H1 (cell line): ENCODE results near the gene KRT76. TPM values are rescaled to one million over a fixed set of nuclear protein-coding genes. Genes with fewer than 3 reads are reported as not detected.

ENCODE experiments used
- CTCF ChIA-PET: fragments of 300-600 bp; sonication (Branson Sonifier 250); formaldehyde crosslinking; loops from one replicate; lab custom pipeline; 2021; ENCODE audit not compliant: partially characterized antibody; lab: Charles Lee
- POLR2A ChIA-PET: fragments of 300-600 bp; sonication (Branson Sonifier 250); formaldehyde crosslinking; loops from one replicate; lab custom pipeline; 2021; ENCODE audit warnings: inconsistent platforms; ENCODE audit not compliant: partially characterized antibody; lab: Charles Lee
- DNase-seq, 2 experiments: peaks; one replicate each; pipeline versions ENCODE4 v3.0.0 to v3.0.0-alpha.2; 2010 to 2022; ENCODE audit warnings: low spot score in 2 of 2, low read depth in 1 of 2, mixed read lengths in 1 of 2
- FAIRE-seq: peaks from 2 replicates; lab custom pipeline; 2011; peaks lifted over from hg19 to GRCh38; lab: Jason Lieb, UNC
- H2AFZ ChIP-seq: 2 replicates; pipeline ENCODE4 v1.8.1; 2012; ENCODE audit warnings: low read length, inconsistent platforms
- H2AK5ac ChIP-seq: 2 replicates; pipeline ENCODE4 v1.6.1; 2013; ENCODE audit warnings: low read depth, low read length
- H2BK120ac ChIP-seq: replicated peaks from 2 replicates; pipeline ENCODE3; 2013; ENCODE audit warnings: low read depth, low read length, inconsistent platforms
- H2BK12ac ChIP-seq: 2 replicates; pipeline ENCODE4 v1.6.1; 2013; ENCODE audit warnings: low read depth, low read length
- H2BK15ac ChIP-seq: 2 replicates; pipeline ENCODE4 v1.6.1; 2013; ENCODE audit warnings: low read length
- H2BK20ac ChIP-seq: 2 replicates; pipeline ENCODE4 v1.6.1; 2013; ENCODE audit warnings: low read length
- H2BK5ac ChIP-seq: 2 replicates; pipeline ENCODE4 v1.6.1; 2013; ENCODE audit warnings: low read depth, low read length
- H3K14ac ChIP-seq: 2 replicates; pipeline ENCODE4 v1.6.1; 2013; ENCODE audit warnings: inconsistent platforms; ENCODE audit not compliant: insufficient read length
- H3K18ac ChIP-seq: 2 replicates; pipeline ENCODE4 v1.6.1; 2013; ENCODE audit warnings: low read length; ENCODE audit errors: extremely low read depth
- H3K23ac ChIP-seq: 2 replicates; pipeline ENCODE4 v1.6.1; 2013; ENCODE audit warnings: inconsistent platforms; ENCODE audit not compliant: insufficient read length
- H3K23me2 ChIP-seq: 2 replicates; pipeline ENCODE4 v1.6.1; 2013; ENCODE audit warnings: low read depth, low read length
- H3K27ac ChIP-seq: 2 replicates; pipeline ENCODE4 v1.6.1; 2011; ENCODE audit warnings: low read depth, low read length, inconsistent platforms
- H3K27me3 ChIP-seq, 4 experiments: replicated peaks in 1 of 4; 1 replicate in 1 of 4; 2 replicates in 3 of 4; pipeline versions ENCODE4 v1.6.1 to v1.8.1; 2011 to 2013; ENCODE audit warnings: low read length in 3 of 4, mild to moderate bottlenecking in 3 of 4, inconsistent platforms in 2 of 4, mixed read lengths in 2 of 4, moderate library complexity in 1 of 4; ENCODE audit not compliant: control insufficient read depth in 3 of 4, insufficient read depth in 3 of 4; ENCODE audit errors: extremely low read depth in 1 of 4
- H3K36me3 ChIP-seq, 4 experiments: 2 replicates each; pipeline versions ENCODE4 v1.6.1 to v1.8.1; 2011 to 2013; ENCODE audit warnings: mild to moderate bottlenecking in 4 of 4, low read length in 3 of 4, moderate library complexity in 2 of 4, control low read depth in 1 of 4, inconsistent platforms in 1 of 4; ENCODE audit not compliant: insufficient read depth in 4 of 4, control insufficient read depth in 2 of 4
- H3K4ac ChIP-seq: replicated peaks from 2 replicates; pipeline ENCODE3; 2013; ENCODE audit warnings: low read length, low read depth, mixed read lengths, inconsistent platforms; ENCODE audit not compliant: insufficient read length
- H3K4me1 ChIP-seq, 4 experiments: replicated peaks in 1 of 4; 1 replicate in 1 of 4; 2 replicates in 3 of 4; pipeline versions ENCODE4 v1.6.1 to v1.8.1; 2011 to 2013; ENCODE audit warnings: low read length in 3 of 4, inconsistent platforms in 2 of 4, mixed read lengths in 1 of 4; ENCODE audit not compliant: insufficient read depth in 4 of 4, control insufficient read depth in 3 of 4
- H3K4me2 ChIP-seq, 2 experiments: 2 replicates each; pipeline versions ENCODE4 v1.6.1 to v1.8.1; 2011 to 2013; ENCODE audit warnings: low read depth in 2 of 2, low read length in 2 of 2, control low read depth in 1 of 2, inconsistent platforms in 1 of 2, mild to moderate bottlenecking in 1 of 2; ENCODE audit not compliant: insufficient read depth in 1 of 2
- H3K4me3 ChIP-seq, 4 experiments: fragments of 200-600, 300-600 bp in 1 of 4; sonication (generic), shearing (Covaris generic), sonication (Bioruptor Twin) in 1 of 4; 2 replicates each; pipeline versions ENCODE4 v1.5.1 to v1.8.1; 2011 to 2016; ENCODE audit warnings: low read length in 4 of 4, low read depth in 3 of 4, control low read depth in 2 of 4, inconsistent platforms in 2 of 4, mild to moderate bottlenecking in 2 of 4, mixed read lengths in 1 of 4, moderate library complexity in 1 of 4; ENCODE audit not compliant: insufficient read depth in 2 of 4; ENCODE audit errors: extremely low read depth in 1 of 4
- H3K56ac ChIP-seq: replicated peaks from 2 replicates; pipeline ENCODE3; 2013; ENCODE audit warnings: low read depth, mild to moderate bottlenecking, mixed read lengths, low read length, inconsistent platforms; ENCODE audit not compliant: insufficient read length
- H3K79me1 ChIP-seq: 2 replicates; pipeline ENCODE4 v1.6.1; 2013; ENCODE audit warnings: low read depth, low read length, control low read depth
- H3K79me2 ChIP-seq, 2 experiments: 2 replicates each; pipeline versions ENCODE4 v1.6.1 to v1.8.1; 2012 to 2013; ENCODE audit warnings: low read length in 2 of 2, mild to moderate bottlenecking in 2 of 2, inconsistent platforms in 1 of 2; ENCODE audit not compliant: insufficient read depth in 2 of 2, control insufficient read depth in 1 of 2
- H3K9ac ChIP-seq, 4 experiments: replicated peaks in 1 of 4; 1 replicate in 1 of 4; 2 replicates in 3 of 4; pipeline versions ENCODE4 v1.6.1 to v1.8.1; 2011 to 2013; ENCODE audit warnings: low read depth in 3 of 4, low read length in 3 of 4, control low read depth in 2 of 4, mild to moderate bottlenecking in 2 of 4, moderate library complexity in 2 of 4, inconsistent platforms in 1 of 4; ENCODE audit errors: extremely low read depth in 1 of 4
- H3K9me3 ChIP-seq, 2 experiments: 2 replicates each; pipeline versions ENCODE4 v1.6.1 to v1.8.1; 2012 to 2013; ENCODE audit warnings: mild to moderate bottlenecking in 2 of 2, moderate library complexity in 2 of 2, control low read depth in 1 of 2, inconsistent platforms in 1 of 2, low read depth in 1 of 2, low read length in 1 of 2, mixed read lengths in 1 of 2; ENCODE audit not compliant: insufficient read depth in 2 of 2
- H4K20me1 ChIP-seq, 2 experiments: replicated peaks in 1 of 2; 2 replicates each; pipeline versions ENCODE3 to v1.8.1; 2011 to 2013; ENCODE audit warnings: inconsistent platforms in 2 of 2, low read length in 2 of 2, mild to moderate bottlenecking in 1 of 2; ENCODE audit not compliant: insufficient read depth in 2 of 2, control insufficient read depth in 1 of 2
- H4K5ac ChIP-seq: 2 replicates; pipeline ENCODE4 v1.6.1; 2013; ENCODE audit warnings: low read length, low read depth, mixed read lengths, inconsistent platforms; ENCODE audit not compliant: insufficient read length
- H4K8ac ChIP-seq: 2 replicates; pipeline ENCODE4 v1.8.0; 2013; ENCODE audit warnings: mild to moderate bottlenecking, moderate library complexity, low read length, inconsistent platforms; ENCODE audit not compliant: insufficient read depth; ENCODE audit errors: extremely low read depth
- H4K91ac ChIP-seq: replicated peaks from 2 replicates; pipeline ENCODE3; 2013; ENCODE audit warnings: low read length, mixed read lengths, inconsistent platforms; ENCODE audit not compliant: insufficient read length
- ASH2L ChIP-seq: fragments of 200-600, 300-600 bp; sonication (generic); IDR thresholded peaks from one replicate; pipeline ENCODE4 v1.7.1; 2017; ENCODE audit warnings: low read length
- CTBP2 ChIP-seq: IDR thresholded peaks from 2 replicates; pipeline ENCODE4 v1.7.0; 2011; ENCODE audit warnings: borderline replicate concordance, mild to moderate bottlenecking, moderate library complexity, mixed read lengths, low read length; ENCODE audit not compliant: insufficient read depth, insufficient read length
- PHF8 ChIP-seq: fragments of 200-600 bp; sonication (generic); conservative IDR thresholded peaks from 2 replicates; pipeline ENCODE4 v1.7.1; 2012; ENCODE audit warnings: low read depth, mild to moderate bottlenecking, inconsistent platforms, low read length, moderate library complexity
- SP2 ChIP-seq: IDR thresholded peaks from 2 replicates; pipeline ENCODE4 v1.6.1; 2012; ENCODE audit warnings: mild to moderate bottlenecking, low read length, inconsistent platforms
- SP4 ChIP-seq: IDR thresholded peaks from 2 replicates; pipeline ENCODE4 v1.6.1; 2012; ENCODE audit warnings: low read length, inconsistent platforms
- WGBS, 2 experiments: shearing (Covaris generic) in 1 of 2; methylation state at CpG; one replicate each; pipeline versions ENCODE4 v1.1.6 to v1.1.7; 2013 to 2015; ENCODE audit warnings: low lambda C conversion rate in 2 of 2, mixed read lengths in 2 of 2, inconsistent platforms in 1 of 2, low coverage in 1 of 2, missing lambda C conversion rate in 1 of 2; ENCODE audit not compliant: insufficient replicate concordance in 2 of 2, insufficient coverage in 1 of 2, insufficient read length in 1 of 2; ENCODE audit errors: extremely low coverage in 1 of 2, missing lambda C conversion rate in 1 of 2; 5-methylcytosine and 5-hydroxymethylcytosine counted together
- polyA plus RNA-seq, 7 experiments: library from polyadenylated mRNA; depleted of rRNA in 3 of 7; stranded (reverse) in 5 of 7; unstranded in 2 of 7; fragments of >200 nt in 5 of 7; fragments of 200-250 nt in 2 of 7; gene quantifications; 1 replicate in 5 of 7; 2 replicates in 1 of 7; 4 replicates in 1 of 7; pipeline versions ENCODE4 v1.2.1 to v1.2.3, GENCODE V29; 2011 to 2013; ENCODE audit warnings: missing spikeins in 2 of 7, mixed read lengths in 2 of 7
- total RNA-seq: library from RNA; stranded (reverse); fragmentation: NEBNext Ultra II Directional; extraction: Animal tissue kit (Norgen Biotek cat#: 25700); gene quantifications from 2 replicates; pipeline ENCODE4 v1.2.1, GENCODE V29; 2021

The KRT76 gene
- total and polyA plus RNA-seq, 2 of the 8 experiments (the other 6 are each of a cell fraction or from before 2014, with no cell fraction given), result not detected

- H3K9me3 ChIP-seq, result no peaks in the 10 kb centered on the region
- H2BK15ac ChIP-seq, result no peak overlapping the region
- H3K4ac ChIP-seq, result no peak overlapping the region
- no peak overlapping the region for H3K23ac ChIP-seq
- DNase-seq, result no peak
- no peak overlapping the region for H3K18ac ChIP-seq
- no peak overlapping the region for H3K56ac ChIP-seq
- POLR2A ChIA-PET, result no interaction called here
- no peak overlapping the region for H2BK20ac ChIP-seq
- no peak overlapping the region for H4K5ac ChIP-seq
- no peak overlapping the region for H2BK120ac ChIP-seq
- CTCF ChIA-PET, result interaction anchor here (1.0 to 6.2 kb wide), 5 partner anchors 39 to 160 kb away, joined by 3 to 30 read pairs (median 5); no protein-coding TSS in a partner anchor
- no peak overlapping the region for H3K4me3 ChIP-seq
- H3K4me2 ChIP-seq, result no peak overlapping the region
- no peaks in the 10 kb centered on the region for H3K79me1 ChIP-seq
- no peak overlapping the region for H2BK5ac ChIP-seq
- H2AFZ ChIP-seq, result no peak overlapping the region
- no peak overlapping the region for H4K91ac ChIP-seq
- H3K27me3 ChIP-seq, result peaks cover 0 to 8% (median 5%) of the 10 kb centered on the region in 4 experiments; a peak in 5 of 7 replicates
- no peak overlapping the region for H2AK5ac ChIP-seq
- no peak for FAIRE-seq
- H3K14ac ChIP-seq, result no peak overlapping the region
- H3K36me3 ChIP-seq, result no peaks in the 10 kb centered on the region
- no peak overlapping the region for H4K8ac ChIP-seq
- H4K20me1 ChIP-seq, result no peaks in the 10 kb centered on the region
- no peaks in the 10 kb centered on the region for H3K4me1 ChIP-seq
- H3K27ac ChIP-seq, result no peak overlapping the region
- no peak overlapping the region for H3K9ac ChIP-seq
- WGBS, 2 experiments, result 79% methylated on average over 8 of the region's 8 CpGs; no CpG with 5 or more reads in 1 of the 2 experiments
- no peaks in the 10 kb centered on the region for H3K79me2 ChIP-seq
- no peaks in the 10 kb centered on the region for H3K23me2 ChIP-seq
- H2BK12ac ChIP-seq, result 0 out of 2 replicates have a peak overlapping the region, but pooled peaks have one; percentile 50
- TF ChIP-seq ASH2L (no peak), PHF8 (no peak), SP2 (no peak), SP4 (no peak), CTBP2 (no peak)
Observed at GRCh38 chr12:52720365-52720886, 56.7 kb downstream of the KRT76 start.
